HCT116 (cell line): Measurements from ENCODE around the gene KRTAP5-5. TPM values are rescaled to one million over a fixed set of nuclear protein-coding genes. Genes with fewer than 3 reads are reported as not detected.

Experiments
- ATAC-seq: fragments of 200-7000 bp; cut with Tn5 transposase; 2 replicates; pipeline ENCODE4 v1.9.1; 2020; ENCODE audit warnings: mild to moderate bottlenecking, moderate library complexity
- BruUV-seq: library from RNA; stranded (reverse); fragments of 400-500 nt; replicated peaks from 2 replicates; lab custom pipeline; 2021; lab: Mats Ljungman, UMichigan
- CTCF ChIA-PET: fragments of 300-600 bp; sonication (Branson Sonifier 250); formaldehyde crosslinking; loops from one replicate; lab custom pipeline; 2021; ENCODE audit warnings: antibody characterized with exemption; lab: Charles Lee
- POLR2A ChIA-PET: fragments of 300-600, 350-600 bp; sonication (Branson Sonifier 250); formaldehyde crosslinking; loops from one replicate; lab custom pipeline; 2021; ENCODE audit warnings: antibody characterized with exemption; lab: Charles Lee
- RAD21 ChIA-PET, 2 experiments: fragments of 300-600 bp; sonication (Branson Sonifier 250); formaldehyde crosslinking; loops; one replicate each; lab custom pipeline; 2023; ENCODE audit warnings: low total read pairs in 2 of 2; ENCODE audit not compliant: uncharacterized antibody in 2 of 2, unreplicated experiment in 2 of 2, low non-redundant PET in 1 of 2; lab: Charles Lee
- DNase-seq: peaks from one replicate; pipeline ENCODE4 v3.0.0-alpha.2; 2010; ENCODE audit warnings: low read depth, low spot score
- H2AFZ ChIP-seq: fragments of 200-600 bp; shearing (Covaris generic), sonication (generic); 2 replicates; pipeline ENCODE4 v1.6.1; 2017; ENCODE audit warnings: low read depth, mixed run types, mixed read lengths, antibody characterized with exemption, low read length; ENCODE audit not compliant: poor library complexity, severe bottlenecking
- H3K27ac ChIP-seq: 2 replicates; pipeline ENCODE4 v1.5.1; 2012; ENCODE audit warnings: low read depth, low read length
- H3K27me3 ChIP-seq: fragments of 200-600 bp; sonication (generic); 2 replicates; pipeline ENCODE4 v1.6.1; 2016; ENCODE audit warnings: mixed run types, low read length, mixed read lengths; ENCODE audit not compliant: insufficient read depth
- H3K36me3 ChIP-seq, 2 experiments: fragments of 200-500 bp in 1 of 2; fragments of 200-600 bp in 1 of 2; sonication (Bioruptor generic) in 1 of 2; sonication (generic) in 1 of 2; 2 replicates each; pipeline versions ENCODE4 v1.5.1 to v1.6.1; 2014 to 2016; ENCODE audit warnings: low read length in 2 of 2, inconsistent platforms in 1 of 2, mixed read lengths in 1 of 2, mixed run types in 1 of 2; ENCODE audit not compliant: insufficient read depth in 2 of 2, control insufficient read depth in 1 of 2
- H3K4me1 ChIP-seq, 2 experiments: fragments of 200-600 bp in 1 of 2; sonication (generic) in 1 of 2; 2 replicates each; pipeline versions ENCODE4 v1.5.1 to v1.6.1; 2012 to 2017; ENCODE audit warnings: low read length in 2 of 2, inconsistent platforms in 1 of 2, mild to moderate bottlenecking in 1 of 2, mixed read lengths in 1 of 2, mixed run types in 1 of 2, moderate library complexity in 1 of 2; ENCODE audit not compliant: insufficient read depth in 2 of 2, control insufficient read depth in 1 of 2
- H3K4me2 ChIP-seq: fragments of 200-600 bp; sonication (generic); 2 replicates; pipeline ENCODE4 v1.6.1; 2017; ENCODE audit warnings: mixed run types, low read length, mixed read lengths
- H3K4me3 ChIP-seq, 2 experiments: fragments of 200-600 bp in 1 of 2; sonication (generic) in 1 of 2; replicated peaks in 1 of 2; 2 replicates each; pipeline ENCODE4 v1.5.1; 2011 to 2016; ENCODE audit warnings: low read length in 2 of 2, control low read depth in 1 of 2, low read depth in 1 of 2, mild to moderate bottlenecking in 1 of 2, mixed read lengths in 1 of 2, mixed run types in 1 of 2
- H3K79me2 ChIP-seq: fragments of 200-600 bp; sonication (generic); 2 replicates; pipeline ENCODE4 v1.6.1; 2017; ENCODE audit warnings: mild to moderate bottlenecking, mixed run types, low read length, moderate library complexity, mixed read lengths; ENCODE audit not compliant: insufficient read depth
- H3K9ac ChIP-seq: fragments of 200-600 bp; sonication (generic); 2 replicates; pipeline ENCODE4 v1.6.1; 2016; ENCODE audit warnings: low read length, mixed read lengths
- H3K9me2 ChIP-seq: fragments of 200-600 bp; sonication (generic), shearing (Covaris generic); 2 replicates; pipeline ENCODE4 v1.6.1; 2017; ENCODE audit warnings: mixed run types, mild to moderate bottlenecking, moderate library complexity; ENCODE audit not compliant: insufficient read depth
- H3K9me3 ChIP-seq, 2 experiments: fragments of 200-500 bp in 1 of 2; fragments of 200-600 bp in 1 of 2; sonication (Bioruptor generic) in 1 of 2; sonication (generic) in 1 of 2; 2 replicates each; pipeline ENCODE4 v1.6.1; 2014 to 2017; ENCODE audit warnings: low read length in 2 of 2, mixed read lengths in 2 of 2, inconsistent platforms in 1 of 2, low read depth in 1 of 2, mild to moderate bottlenecking in 1 of 2, mixed run types in 1 of 2, moderate library complexity in 1 of 2; ENCODE audit not compliant: control insufficient read depth in 1 of 2, insufficient read depth in 1 of 2
- H4K20me1 ChIP-seq: fragments of 200-600 bp; sonication (generic), shearing (Covaris generic); 2 replicates; pipeline ENCODE4 v1.6.1; 2017; ENCODE audit warnings: mixed run types, mild to moderate bottlenecking, moderate library complexity; ENCODE audit not compliant: insufficient read depth
- CEBPB ChIP-seq: IDR thresholded peaks from 2 replicates; pipeline ENCODE4 v1.6.1; 2012; ENCODE audit warnings: low read depth
- POLR2AphosphoS5 ChIP-seq: IDR thresholded peaks from 2 replicates; pipeline ENCODE4 v1.6.1; 2011; ENCODE audit warnings: mild to moderate bottlenecking, low read depth, low read length, moderate library complexity
- RAD21 ChIP-seq: IDR thresholded peaks from 2 replicates; pipeline ENCODE4 v1.6.1; 2012; ENCODE audit warnings: low read depth, mild to moderate bottlenecking
- SIN3A ChIP-seq: IDR thresholded peaks from 2 replicates; pipeline ENCODE4 v1.6.1; 2012; ENCODE audit warnings: low read depth
- TCF7L2 ChIP-seq: IDR thresholded peaks from 2 replicates; pipeline ENCODE4 v1.7.0; 2011; ENCODE audit warnings: borderline replicate concordance, inconsistent platforms; ENCODE audit not compliant: insufficient read depth, insufficient read length; ENCODE audit errors: extremely low read depth
- YY1 ChIP-seq: IDR thresholded peaks from 2 replicates; pipeline ENCODE4 v1.6.1; 2011; ENCODE audit warnings: low read length, low read depth, moderate library complexity, mild to moderate bottlenecking; ENCODE audit not compliant: insufficient replicate concordance; ENCODE audit errors: extremely low read depth
- ZBTB33 ChIP-seq: IDR thresholded peaks from 2 replicates; pipeline ENCODE4 v1.6.1; 2011; ENCODE audit warnings: mild to moderate bottlenecking, low read length, moderate library complexity; ENCODE audit not compliant: insufficient replicate concordance; ENCODE audit errors: extremely low read depth
- intact Hi-C: fragments of 100-400 bp; cut with micrococcal nuclease; formaldehyde crosslinking; loops from 2 replicates; pipeline ENCODE4 v1.10.0; 2022
- total RNA-seq: library from RNA; stranded (reverse); gene quantifications from one replicate; pipeline ENCODE4 v1.2.1, GENCODE V29; 2021; ENCODE audit not compliant: unreplicated experiment

The KRTAP5-5 gene
- total RNA-seq, 1 experiment from 2014 or later: not detected

- RAD21 ChIA-PET: no interaction called here
Measured at GRCh38 chr11:1667121-1667850, 37.7 kb downstream of the KRTAP5-5 start.

More at GRCh38 chr11:1667121-1667850, 37.7 kb downstream of the KRTAP5-5 start:
- no TSS peak for BruUV-seq
- Histone ChIP-seq H4K20me1 (no peaks in the 10 kb centered on the region), H3K9me2 (no peaks in the 10 kb centered on the region), H3K27me3 (peaks cover 11% of the 10 kb centered on the region; the same call in 1 of the 2 replicates), H2AFZ (no peak overlapping the region), H3K36me3 (no peaks in the 10 kb centered on the region), H3K79me2 (no peaks in the 10 kb centered on the region), H3K27ac (no peak overlapping the region), H3K9me3 (no peaks in the 10 kb centered on the region), H3K4me2 (no peak overlapping the region), H3K4me3 (no peak overlapping the region), H3K4me1 (no peaks in the 10 kb centered on the region), H3K9ac (no peak overlapping the region)
- ChIA-PET POLR2A (no interaction called here), CTCF (no interaction called here)
- intact Hi-C loops: no loop called here
- TF ChIP-seq POLR2AphosphoS5: no peak
- no peak for TF ChIP-seq YY1
- TF ChIP-seq ZBTB33: no peak
- no peak for TF ChIP-seq TCF7L2
- no peak for TF ChIP-seq CEBPB
- no peak for TF ChIP-seq SIN3A
- no peak for TF ChIP-seq RAD21
- ATAC-seq: no peak
- no peak for DNase-seq
